H1 (cell line): ENCODE data around the gene SMAP2.

Experiments
- BRCA1 ChIP-seq: IDR thresholded peaks from 2 replicates; pipeline ENCODE4 v1.6.1; 2012; ENCODE audit warnings: low read depth, low read length, improper control_type of control experiment
- CHD1 ChIP-seq: IDR thresholded peaks from 2 replicates; pipeline ENCODE4 v1.6.1; 2012; ENCODE audit warnings: low read depth, low read length, improper control_type of control experiment
- CTCF ChIP-seq, 3 experiments: IDR thresholded peaks; 1 replicate in 2 of 3; 2 replicates in 1 of 3; pipeline versions ENCODE4 v1.5.1 to v1.6.1; 2011; ENCODE audit warnings: low read length in 3 of 3, mild to moderate bottlenecking in 3 of 3, inconsistent platforms in 2 of 3, low read depth in 1 of 3, moderate library complexity in 1 of 3; ENCODE audit not compliant: insufficient read depth in 1 of 3; ENCODE audit errors: control extremely low read depth in 1 of 3
- EZH2 ChIP-seq: fragments of 200-600 bp; sonication (generic); IDR thresholded peaks from 2 replicates; pipeline ENCODE4 v1.7.1; 2012; ENCODE audit warnings: low read depth, mild to moderate bottlenecking, moderate library complexity, low read length, inconsistent platforms; ENCODE audit not compliant: severe bottlenecking
- FOSL1 ChIP-seq: IDR thresholded peaks from 2 replicates; pipeline ENCODE4 v1.6.1; 2011; ENCODE audit warnings: mild to moderate bottlenecking, low read depth, low read length, moderate library complexity; ENCODE audit not compliant: insufficient read depth
- JUND ChIP-seq: IDR thresholded peaks from 2 replicates; pipeline ENCODE4 v1.6.1; 2011; ENCODE audit warnings: mild to moderate bottlenecking, improper control_type of control experiment, low read length
- KDM4A ChIP-seq: IDR thresholded peaks from one replicate; pipeline ENCODE4 v1.7.1; 2012; ENCODE audit warnings: low read depth, mild to moderate bottlenecking, moderate library complexity, low read length, inconsistent platforms; ENCODE audit not compliant: severe bottlenecking
- POLR2A ChIP-seq, 2 experiments: IDR thresholded peaks; 1 replicate in 1 of 2; 2 replicates in 1 of 2; pipeline ENCODE4 v1.6.1; 2011; ENCODE audit warnings: low read depth in 2 of 2, low read length in 2 of 2, mild to moderate bottlenecking in 2 of 2; ENCODE audit errors: control extremely low read depth in 1 of 2
- RNF2 ChIP-seq: fragments of 200-900, 300-1000 bp; sonication (generic); IDR thresholded peaks from 2 replicates; pipeline ENCODE4 v1.7.1; 2016; ENCODE audit warnings: borderline replicate concordance, low read depth, mild to moderate bottlenecking, antibody characterized with exemption, low read length; ENCODE audit not compliant: poor library complexity, severe bottlenecking; ENCODE audit errors: missing control alignments
- SIN3A ChIP-seq, 2 experiments: IDR thresholded peaks in 1 of 2; conservative IDR thresholded peaks in 1 of 2; 2 replicates each; pipeline ENCODE4 v1.6.1; 2011 to 2012; ENCODE audit warnings: low read length in 2 of 2, improper control_type of control experiment in 1 of 2, low read depth in 1 of 2, mild to moderate bottlenecking in 1 of 2
- SP4 ChIP-seq: IDR thresholded peaks from 2 replicates; pipeline ENCODE4 v1.6.1; 2012; ENCODE audit warnings: low read length, inconsistent platforms
- TAF1 ChIP-seq: IDR thresholded peaks from 2 replicates; pipeline ENCODE4 v1.6.1; 2011; ENCODE audit warnings: mild to moderate bottlenecking, low read depth, low read length
- TCF12 ChIP-seq: IDR thresholded peaks from 2 replicates; pipeline ENCODE4 v1.6.1; 2011; ENCODE audit warnings: low read depth, mild to moderate bottlenecking, low read length
- USF2 ChIP-seq: IDR thresholded peaks from 2 replicates; pipeline ENCODE4 v1.6.1; 2011; ENCODE audit warnings: low read length, improper control_type of control experiment

- no peak for TF ChIP-seq SIN3A (conservative IDR thresholded peaks at IDR 0.05 in 1 of 2, IDR thresholded peaks at IDR 0.05 in 1 of 2; ENCODE audit: low read depth in 1 of 2, low read length in 2 of 2)
- TF ChIP-seq FOSL1, result no peak
- no peak for TF ChIP-seq CTCF (IDR thresholded peaks at IDR 0.05; ENCODE audit: control extremely low read depth in 1 of 3, insufficient read depth in 1 of 3, low read depth in 1 of 3, low read length in 3 of 3)
- TF ChIP-seq BRCA1, result no peak
- TF ChIP-seq POLR2A (IDR thresholded peaks at IDR 0.05; ENCODE audit: control extremely low read depth in 1 of 2, low read depth in 2 of 2, low read length in 2 of 2), result no peak
- TF ChIP-seq TCF12, result no peak
- TF ChIP-seq SP4, result no peak
- TF ChIP-seq EZH2, result no peak
- TF ChIP-seq RNF2, result no peak
- TF ChIP-seq USF2, result no peak
- no peak for TF ChIP-seq CHD1
- no peak for TF ChIP-seq TAF1
- no peak for TF ChIP-seq KDM4A
- TF ChIP-seq JUND, result no peak
Observed at GRCh38 chr1:40421431-40422384, 48.2 kb downstream of the SMAP2 start.
